K562 (cell line): ENCODE measurements around the gene LSS. TPM values are rescaled to one million over a fixed set of nuclear protein-coding genes. Genes with fewer than 3 reads are reported as not detected.

Source experiments
- ATAC-seq: fragments of 200-7000 bp; cut with Tn5 transposase; 3 replicates; pipeline ENCODE4 v1.9.1; 2020; ENCODE audit warnings: moderate library complexity
- BruUV-seq: library from RNA; stranded (reverse); fragments of 400-500 nt; replicated peaks from 2 replicates; lab custom pipeline; 2021; lab: Mats Ljungman, UMichigan
- CTCF ChIA-PET: fragments of 300-600 bp; formaldehyde crosslinking; extraction: SDS; loops from one replicate; lab custom pipeline; 2021; ENCODE audit warnings: low intra/inter-chr PET ratio; lab: Yijun Ruan, JAX
- POLR2A ChIA-PET: fragments of 300-600, 350-650 bp; sonication (Branson Sonifier 250); formaldehyde crosslinking; extraction: SDS; loops from one replicate; lab custom pipeline; 2021; ENCODE audit warnings: antibody characterized with exemption, inconsistent platforms; lab: Yijun Ruan, JAX
- DNase-seq, 4 experiments: peaks; one replicate each; pipeline versions ENCODE4 v3.0.0 to v3.0.0-alpha.2; 2011 to 2018; ENCODE audit warnings: low spot score in 3 of 4, mixed read lengths in 3 of 4; ENCODE audit errors: extremely low read depth in 1 of 4
- FAIRE-seq: peaks from 2 replicates; lab custom pipeline; 2011; peaks lifted over from hg19 to GRCh38; lab: Jason Lieb, UNC
- H2AFZ ChIP-seq: 2 replicates; pipeline ENCODE4 v1.6.0; 2011; ENCODE audit warnings: low read depth, low read length, control low read depth, inconsistent platforms
- H3K27ac ChIP-seq: fragments of 200-600 bp; 3 replicates; pipeline ENCODE4 v1.8.0; 2011; ENCODE audit warnings: low read depth, mild to moderate bottlenecking, control low read depth, inconsistent platforms, low read length, moderate library complexity, mixed read lengths; ENCODE audit errors: extremely low read depth
- H3K27me3 ChIP-seq, 2 experiments: fragments of 300-600 bp in 1 of 2; 2 replicates in 1 of 2; 3 replicates in 1 of 2; pipeline versions ENCODE4 v1.6.0 to v1.8.0; 2011; ENCODE audit warnings: inconsistent platforms in 2 of 2, low read length in 2 of 2, mild to moderate bottlenecking in 1 of 2, mixed read lengths in 1 of 2, moderate library complexity in 1 of 2; ENCODE audit not compliant: control insufficient read depth in 2 of 2, insufficient read depth in 2 of 2
- H3K36me3 ChIP-seq: fragments of 300-600 bp; 3 replicates; pipeline ENCODE4 v1.8.0; 2011; ENCODE audit warnings: mild to moderate bottlenecking, low read length, inconsistent platforms; ENCODE audit not compliant: control insufficient read depth, insufficient read depth
- H3K4me1 ChIP-seq, 2 experiments: fragments of 200-600 bp in 1 of 2; replicated peaks in 1 of 2; 2 replicates in 1 of 2; 3 replicates in 1 of 2; pipeline versions ENCODE4 v1.5.1 to v1.8.0; 2011; ENCODE audit warnings: inconsistent platforms in 2 of 2, low read length in 2 of 2, mild to moderate bottlenecking in 1 of 2, mixed read lengths in 1 of 2, moderate library complexity in 1 of 2; ENCODE audit not compliant: control insufficient read depth in 2 of 2, insufficient read depth in 2 of 2
- H3K4me2 ChIP-seq: 2 replicates; pipeline ENCODE4 v1.6.1; 2011; ENCODE audit warnings: low read length, control low read depth, inconsistent platforms, mixed read lengths; ENCODE audit not compliant: insufficient read depth
- H3K4me3 ChIP-seq: fragments of 200-600 bp; sonication (generic), shearing (Covaris generic); 2 replicates; pipeline ENCODE4 v1.5.1; 2016; ENCODE audit warnings: control low read depth, inconsistent platforms
- H3K79me2 ChIP-seq: fragments of 200-600 bp; 3 replicates; pipeline ENCODE4 v1.8.0; 2011; ENCODE audit warnings: low read length, inconsistent platforms; ENCODE audit not compliant: control insufficient read depth, insufficient read depth
- H3K9ac ChIP-seq, 2 experiments: 2 replicates each; pipeline versions ENCODE4 v1.6.0 to v1.6.1; 2011; ENCODE audit warnings: low read depth in 2 of 2, low read length in 2 of 2, control low read depth in 1 of 2, inconsistent platforms in 1 of 2, mild to moderate bottlenecking in 1 of 2, mixed read lengths in 1 of 2; ENCODE audit not compliant: insufficient read depth in 1 of 2
- H3K9me1 ChIP-seq: one replicate; pipeline ENCODE4 v1.6.0; 2011; ENCODE audit warnings: inconsistent platforms, mild to moderate bottlenecking, low read length, moderate library complexity; ENCODE audit not compliant: control insufficient read depth, insufficient read depth
- H3K9me3 ChIP-seq: replicated peaks from 2 replicates; pipeline ENCODE4 v1.5.1; 2011; ENCODE audit warnings: low read depth, low read length, inconsistent platforms; ENCODE audit not compliant: control insufficient read depth, insufficient read depth
- H4K20me1 ChIP-seq: replicated peaks from 2 replicates; pipeline ENCODE4 v1.6.1; 2011; ENCODE audit warnings: low read length, inconsistent platforms, mixed read lengths; ENCODE audit not compliant: control insufficient read depth, insufficient read depth
- ESRRB ChIP-seq: fragments of 250-450 bp; sonication (Bioruptor Pico); IDR thresholded peaks from 2 replicates; pipeline ENCODE4 v1.5.0; 2020; ENCODE audit warnings: mild to moderate bottlenecking, moderate library complexity, borderline replicate concordance
- MTA2 ChIP-seq: fragments of 450-650 bp; IDR thresholded peaks from 2 replicates; pipeline ENCODE4 v1.6.1; 2016; ENCODE audit warnings: low read depth
- POLR2A ChIP-seq: fragments of 450-650 bp; conservative IDR thresholded peaks from 2 replicates; pipeline ENCODE4 v1.6.1; 2016
- POLR2AphosphoS2 ChIP-seq: IDR thresholded peaks from 2 replicates; pipeline ENCODE4 v1.6.1; 2012; ENCODE audit warnings: low read length, improper control_type of control experiment
- ZNF121 ChIP-seq: sonication (generic); formaldehyde crosslinking; conservative IDR thresholded peaks from 2 replicates; pipeline ENCODE4 v1.8.0; 2022; ENCODE audit warnings: missing genetic modification reagents
- ZNF263 ChIP-seq: sonication (generic); formaldehyde crosslinking; IDR thresholded peaks from 2 replicates; pipeline ENCODE4 v1.8.0; 2022; ENCODE audit warnings: mild to moderate bottlenecking, missing genetic modification reagents, borderline replicate concordance
- WGBS: fragments of 100-300 bp; shearing (Covaris generic); methylation state at CpG from one replicate; pipeline ENCODE4 v1.1.6; 2016; ENCODE audit warnings: low coverage, mixed read lengths; ENCODE audit not compliant: insufficient coverage; ENCODE audit errors: missing lambda C conversion rate; 5-methylcytosine and 5-hydroxymethylcytosine counted together
- in situ Hi-C: fragments of 300-500 bp; cut with MboI; formaldehyde crosslinking; loops from 4 replicates; pipeline ENCODE4 v1.15.0; 2018; ENCODE audit warnings: inconsistent platforms, mixed read lengths
- intact Hi-C: fragments of 100-400 bp; cut with micrococcal nuclease; formaldehyde crosslinking; loops from 2 replicates; pipeline ENCODE4 v1.14.2; 2022
- polyA plus RNA-seq, 8 experiments: library from polyadenylated mRNA; depleted of rRNA in 4 of 8; stranded (reverse) in 5 of 8; unstranded in 3 of 8; fragments of >200 nt; fragmentation: Nextera tagmentation in 2 of 8; fragmentation: Illumina TruSeq in 1 of 8; extraction: Ambion mirVana in 2 of 8; extraction: Trizol in 1 of 8; gene quantifications; 2 replicates each; pipeline versions ENCODE4 v1.2.1 to v1.2.3, GENCODE V29; 2011 to 2014; ENCODE audit warnings: inconsistent platforms in 1 of 8, missing spikeins in 1 of 8
- total RNA-seq, 7 experiments: library from RNA; depleted of rRNA in 6 of 7; stranded (reverse); fragments of >200 nt in 6 of 7; fragmentation: Illumina TruSeq in 2 of 7; extraction: Trizol in 2 of 7; gene quantifications; 2 replicates each; pipeline versions ENCODE4 v1.2.1 to v1.2.3, GENCODE V29; 2011 to 2021; ENCODE audit warnings: low replicate concordance in 1 of 7
- TF ChIP-seq, protein P1 (sequence below): sonication (generic); formaldehyde crosslinking; IDR thresholded peaks from 2 replicates; pipeline ENCODE4 v1.8.1; 2022; ENCODE audit warnings: missing genetic modification reagents

The LSS gene
- total and polyA plus RNA-seq, 9 of the 15 experiments (the other 6 are each of a cell fraction or from before 2014, with no cell fraction given): 2.2 to 89.5 (median 37.4) TPM

DNA sequence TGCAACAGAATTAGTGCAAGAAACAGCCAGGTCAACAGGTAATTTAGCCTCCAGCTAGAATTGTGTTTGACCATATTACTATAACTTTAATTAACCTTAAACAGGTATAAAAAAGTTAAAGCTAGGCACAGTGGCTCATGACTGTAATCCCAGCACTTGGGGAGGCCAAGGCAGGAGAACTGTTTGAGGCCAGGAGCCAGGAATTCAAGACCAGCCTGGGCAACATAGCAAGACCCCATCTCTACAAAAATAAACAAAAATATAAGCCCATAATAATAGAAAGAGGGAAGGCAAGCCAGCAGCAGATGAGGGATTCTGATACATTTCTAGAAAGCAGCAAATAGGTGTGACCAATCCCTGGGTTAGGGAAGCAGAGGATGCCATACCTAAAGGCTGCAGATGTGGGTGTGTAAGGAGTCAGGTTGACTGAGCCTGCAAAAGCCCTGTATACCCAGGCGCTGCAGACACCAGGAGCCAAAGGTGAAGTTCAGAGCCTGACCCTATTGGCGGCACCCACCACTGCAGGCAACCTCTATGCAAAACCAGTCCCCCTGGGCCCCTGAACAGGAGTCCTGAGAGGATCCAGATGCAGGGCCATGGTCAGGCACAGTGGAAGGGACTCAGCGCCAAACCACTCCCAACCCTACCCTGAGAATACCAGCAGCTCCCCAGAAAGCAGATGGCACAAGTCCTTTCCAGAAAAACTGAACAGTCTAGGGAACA, 19.3 kb upstream of the LSS start:
- H3K27ac ChIP-seq: no peak overlapping the region
- peak overlapping the region in 1 of 2 experiments; percentile 58; a peak in 1 of 4 replicates for H3K9ac ChIP-seq
- peaks cover 96% of the 10 kb centered on the region for H3K36me3 ChIP-seq
- no peaks in the 10 kb centered on the region for H3K9me3 ChIP-seq
- intact Hi-C loops: no loop called here
- FAIRE-seq: no peak
- CTCF ChIA-PET: no interaction called here
- H3K9me1 ChIP-seq: no peaks in the 10 kb centered on the region
- no peak overlapping the region for H2AFZ ChIP-seq
- no peak for ATAC-seq
- H3K79me2 ChIP-seq: no peaks in the 10 kb centered on the region; the same call in 1 of the 3 replicates
- H4K20me1 ChIP-seq: 0 out of 2 replicates have a peak, but pooled peaks cover 11% of the 10 kb centered on the region
- BruUV-seq: no TSS peak
- 97% methylated on average over 3 of the region's 3 CpGs for WGBS
- 0 out of 2 replicates have a peak, but pooled peaks have one; percentile 29 for TF ChIP-seq POLR2AphosphoS2
- no peak for TF ChIP-seq ZNF263 (CRISPR knock-in tag)
- TF ChIP-seq POLR2A: peak; percentile 59; the same call in 1 of the 2 replicates
- TF ChIP-seq ESRRB (CRISPR knock-in tag): no peak
- TF ChIP-seq MTA2: no peak
- TF ChIP-seq, protein P1, sequence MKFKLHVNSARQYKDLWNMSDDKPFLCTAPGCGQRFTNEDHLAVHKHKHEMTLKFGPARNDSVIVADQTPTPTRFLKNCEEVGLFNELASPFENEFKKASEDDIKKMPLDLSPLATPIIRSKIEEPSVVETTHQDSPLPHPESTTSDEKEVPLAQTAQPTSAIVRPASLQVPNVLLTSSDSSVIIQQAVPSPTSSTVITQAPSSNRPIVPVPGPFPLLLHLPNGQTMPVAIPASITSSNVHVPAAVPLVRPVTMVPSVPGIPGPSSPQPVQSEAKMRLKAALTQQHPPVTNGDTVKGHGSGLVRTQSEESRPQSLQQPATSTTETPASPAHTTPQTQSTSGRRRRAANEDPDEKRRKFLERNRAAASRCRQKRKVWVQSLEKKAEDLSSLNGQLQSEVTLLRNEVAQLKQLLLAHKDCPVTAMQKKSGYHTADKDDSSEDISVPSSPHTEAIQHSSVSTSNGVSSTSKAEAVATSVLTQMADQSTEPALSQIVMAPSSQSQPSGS (CRISPR knock-in tag): no peak
- TF ChIP-seq ZNF121: peak; percentile 67
- TF ChIP-seq, all 486 proteins: peak for 3
- in situ Hi-C loops: no loop called here
- no peak overlapping the region for H3K4me2 ChIP-seq
- DNase-seq: no peak
- H3K4me1 ChIP-seq: peaks cover 7 to 9% of the 10 kb centered on the region in 2 experiments; a peak in 4 of 5 replicates
- no peak overlapping the region for H3K4me3 ChIP-seq
- H3K27me3 ChIP-seq: no peaks in the 10 kb centered on the region
- POLR2A ChIA-PET: interaction anchor here (2.6 kb wide), 1 partner anchor 15 kb away, joined by 7 read pairs; no protein-coding TSS in a partner anchor
